NCI-H748 (cell line): Measurements from ENCODE around the gene TCL1B.
A peak's percentile ranks its signal among the peaks of the same experiment; 100 is the strongest.
"Not testable (repeated sequence)": the region's sequence is repeated elsewhere in the genome, so short reads cannot be mapped to it uniquely, and the experiment has no call there.

ENCODE experiments used
- DNase-seq: peaks from one replicate; lab custom pipeline; 2025; ENCODE audit not compliant: unreplicated experiment; lab: John Stamatoyannopoulos, UW

Gene TCL1B

GRCh38 chr14:95700221-95700976 lies 14.2 kb downstream of the TCL1B start:
- DNase-seq, result no peak

GRCh38 chr14:95701846-95702221 lies 15.6 kb downstream of the TCL1B start:
- DNase-seq, result no peak

GRCh38 chr14:95703341-95703740 lies 17.1 kb downstream of the TCL1B start:
- DNase-seq, result no peak

- DNase-seq, result no peak
Observed at GRCh38 chr14:95703805-95704204, 17.6 kb downstream of the TCL1B start.

GRCh38 chr14:95705518-95705917 lies 19.3 kb downstream of the TCL1B start:
- no peak for DNase-seq

GRCh38 chr14:95707327-95707726 lies 21.1 kb downstream of the TCL1B start:
- DNase-seq, result no peak

- no peak for DNase-seq
Observed at GRCh38 chr14:95710106-95710505, 23.9 kb downstream of the TCL1B start.

GRCh38 chr14:95711476-95712176 lies 25.4 kb downstream of the TCL1B start:
- DNase-seq, result no peak

GRCh38 chr14:95712398-95712797 lies 26.2 kb downstream of the TCL1B start:
- no peak for DNase-seq

GRCh38 chr14:95713596-95714371 lies 27.6 kb downstream of the TCL1B start, which contains the start of gene TCL1A:
TCL1A (minus strand) TSS chr14:95714125; CDS start chr14:95714066, 59 bp downstream.
- DNase-seq, result no peak

- no peak for DNase-seq
Observed at GRCh38 chr14:95722525-95723190, 36.4 kb downstream of the TCL1B start.

GRCh38 chr14:95725685-95726336 lies 39.6 kb downstream of the TCL1B start:
- no peak for DNase-seq

GRCh38 chr14:95727056-95727700 lies 41.0 kb downstream of the TCL1B start:
- DNase-seq, result peak; percentile 72

- DNase-seq, result not testable (repeated sequence)
Observed at GRCh38 chr14:95729402-95730028, 43.3 kb downstream of the TCL1B start.

- DNase-seq, result no peak
Observed at GRCh38 chr14:95730126-95730525, 43.9 kb downstream of the TCL1B start.

- no peak for DNase-seq
Observed at GRCh38 chr14:95733212-95733611, 47.0 kb downstream of the TCL1B start.

- no peak for DNase-seq
Observed at GRCh38 chr14:95739356-95739755, 53.1 kb downstream of the TCL1B start.

GRCh38 chr14:95741038-95741490 lies 54.8 kb downstream of the TCL1B start:
- peak; percentile 91 for DNase-seq

- DNase-seq, result no peak
Observed at GRCh38 chr14:95741781-95742180, 55.6 kb downstream of the TCL1B start.
